HepG2 (cell line): Measurements from ENCODE around the gene PAPOLA. TPM values are rescaled to one million over a fixed set of nuclear protein-coding genes. Genes with fewer than 3 reads are reported as not detected.

ENCODE experiments used
- ATAC-seq: fragments of 200-7000 bp; cut with Tn5 transposase; 3 replicates; pipeline ENCODE4 v1.9.1; 2020; ENCODE audit warnings: mild to moderate bottlenecking, moderate library complexity
- BruUV-seq: library from RNA; stranded (reverse); fragments of 400-500 nt; replicated peaks from 2 replicates; lab custom pipeline; 2021; lab: Mats Ljungman, UMichigan
- CTCF ChIA-PET: fragments of 300-600 bp; formaldehyde crosslinking; extraction: SDS; loops from one replicate; lab custom pipeline; 2021; ENCODE audit warnings: low total read pairs, inconsistent platforms, low intra/inter-chr PET ratio; lab: Yijun Ruan, JAX
- POLR2A ChIA-PET: fragments of 350-600 bp; sonication (Branson Sonifier 250); formaldehyde crosslinking; loops from one replicate; lab custom pipeline; 2020; ENCODE audit warnings: antibody characterized with exemption, inconsistent platforms; lab: Yijun Ruan, JAX
- DNase-seq: peaks from one replicate; pipeline ENCODE4 v3.0.0-alpha.2; 2015; ENCODE audit warnings: low spot score
- FAIRE-seq: peaks from 3 replicates; lab custom pipeline; 2011; peaks lifted over from hg19 to GRCh38; lab: Jason Lieb, UNC
- H2AFZ ChIP-seq: one replicate; pipeline ENCODE4 v1.6.1; 2011; ENCODE audit warnings: low read length, inconsistent platforms
- H3K27ac ChIP-seq: fragments of 300-600 bp; 3 replicates; pipeline ENCODE4 v1.8.0; 2011; ENCODE audit warnings: mixed run types, mild to moderate bottlenecking, mixed read lengths, low read length, inconsistent platforms; ENCODE audit not compliant: insufficient read depth; ENCODE audit errors: extremely low read length
- H3K27me3 ChIP-seq, 2 experiments: fragments of 200-600 bp in 1 of 2; 2 replicates in 1 of 2; 3 replicates in 1 of 2; pipeline versions ENCODE4 v1.6.0 to v1.8.0; 2011; ENCODE audit warnings: low read length in 2 of 2, mild to moderate bottlenecking in 2 of 2, moderate library complexity in 2 of 2, inconsistent platforms in 1 of 2; ENCODE audit not compliant: insufficient read depth in 2 of 2, control insufficient read depth in 1 of 2
- H3K36me3 ChIP-seq, 2 experiments: fragments of 200-600 bp in 1 of 2; replicated peaks in 1 of 2; 2 replicates in 1 of 2; 3 replicates in 1 of 2; pipeline versions ENCODE4 v1.5.1 to v1.8.0; 2011; ENCODE audit warnings: low read length in 2 of 2, inconsistent platforms in 1 of 2; ENCODE audit not compliant: insufficient read depth in 2 of 2, control insufficient read depth in 1 of 2
- H3K4me1 ChIP-seq: 2 replicates; pipeline ENCODE4 v1.5.1; 2012; ENCODE audit warnings: low read length, inconsistent platforms; ENCODE audit not compliant: insufficient read depth
- H3K4me2 ChIP-seq: 2 replicates; pipeline ENCODE4 v1.6.0; 2011; ENCODE audit warnings: low read depth, low read length, inconsistent platforms
- H3K4me3 ChIP-seq, 3 experiments: fragments of 200-600 bp in 1 of 3; sonication (generic), shearing (Covaris generic) in 1 of 3; replicated peaks in 1 of 3; 2 replicates each; pipeline ENCODE4 v1.5.1; 2011 to 2016; ENCODE audit warnings: low read length in 3 of 3, inconsistent platforms in 2 of 3, low read depth in 2 of 3, mild to moderate bottlenecking in 2 of 3, control low read depth in 1 of 3, mixed read lengths in 1 of 3; ENCODE audit not compliant: insufficient read depth in 1 of 3
- H3K79me2 ChIP-seq: one replicate; pipeline ENCODE4 v1.6.1; 2011; ENCODE audit warnings: low read length, inconsistent platforms; ENCODE audit not compliant: insufficient read depth
- H3K9ac ChIP-seq: 2 replicates; pipeline ENCODE4 v1.6.0; 2011; ENCODE audit warnings: mild to moderate bottlenecking, low read depth, low read length, inconsistent platforms; ENCODE audit not compliant: insufficient read depth
- H3K9me3 ChIP-seq: 2 replicates; pipeline ENCODE4 v1.5.1; 2012; ENCODE audit warnings: mild to moderate bottlenecking, low read length
- H4K20me1 ChIP-seq: 2 replicates; pipeline ENCODE4 v1.6.0; 2011; ENCODE audit warnings: inconsistent platforms, mild to moderate bottlenecking, low read length, moderate library complexity; ENCODE audit not compliant: insufficient read depth
- KLF11 ChIP-seq: IDR thresholded peaks from 2 replicates; pipeline ENCODE4 v1.6.1; 2016; ENCODE audit warnings: missing compliant biosample characterization
- NFE2L2 ChIP-seq: fragments of 150-350 bp; IDR thresholded peaks from 2 replicates; pipeline ENCODE4 v1.6.1; 2014; ENCODE audit warnings: low read length
- ONECUT2 ChIP-seq: sonication (generic); formaldehyde crosslinking; IDR thresholded peaks from 2 replicates; pipeline ENCODE4 v1.4.0; 2020; ENCODE audit warnings: missing genetic modification reagents
- SALL1 ChIP-seq: sonication (generic); formaldehyde crosslinking; IDR thresholded peaks from 2 replicates; pipeline ENCODE4 v1.8.0; 2022; ENCODE audit warnings: mild to moderate bottlenecking, missing genetic modification reagents
- TRAFD1 ChIP-seq: sonication (generic); formaldehyde crosslinking; IDR thresholded peaks from 2 replicates; pipeline ENCODE4 v1.5.1; 2020; ENCODE audit warnings: missing genetic modification reagents, mild to moderate bottlenecking, borderline replicate concordance
- ZNF432 ChIP-seq: sonication (generic); formaldehyde crosslinking; IDR thresholded peaks from 2 replicates; pipeline ENCODE4 v1.5.0; 2020; ENCODE audit warnings: missing genetic modification reagents, mild to moderate bottlenecking, borderline replicate concordance
- WGBS: methylation state at CpG from one replicate; pipeline ENCODE4 v1.1.6; 2017; ENCODE audit warnings: low lambda C conversion rate; 5-methylcytosine and 5-hydroxymethylcytosine counted together
- in situ Hi-C: cut with HindIII; loops from 2 replicates; pipeline ENCODE4 v1.10.0; 2017; ENCODE audit warnings: low pct_unique_long_range_greater_than_20kb; ENCODE audit not compliant: extremely low pct_ligation_motif_present
- intact Hi-C: fragments of 100-400 bp; cut with micrococcal nuclease; formaldehyde crosslinking; loops from one replicate; pipeline ENCODE4 v1.10.0; 2022; ENCODE audit not compliant: unreplicated experiment
- polyA plus RNA-seq, 8 experiments: library from polyadenylated mRNA; depleted of rRNA in 3 of 8; stranded (reverse) in 7 of 8; unstranded in 1 of 8; fragments of >200 nt; fragmentation: Illumina TruSeq in 4 of 8; extraction: Trizol in 4 of 8; gene quantifications; 2 replicates each; pipeline versions ENCODE4 v1.2.1 to v1.2.3, GENCODE V29; 2011 to 2016; ENCODE audit warnings: low read depth in 4 of 8, missing spikeins in 1 of 8, mixed read lengths in 1 of 8; ENCODE audit not compliant: insufficient read depth in 1 of 8
- total RNA-seq, 5 experiments: library from RNA; depleted of rRNA; stranded (reverse); fragments of >200 nt; fragmentation: Illumina TruSeq; extraction: Trizol; gene quantifications; 2 replicates each; pipeline ENCODE4 v1.2.3, GENCODE V29; 2016; ENCODE audit warnings: low read depth in 1 of 5
- TF ChIP-seq, protein P1 (sequence below): sonication (generic); formaldehyde crosslinking; IDR thresholded peaks from 2 replicates; pipeline ENCODE4 v1.8.1; 2023; ENCODE audit warnings: missing genetic modification reagents, mild to moderate bottlenecking, borderline replicate concordance

The PAPOLA gene
- total and polyA plus RNA-seq, 2 of the 13 experiments (the other 11 are each of a cell fraction or from before 2014, with no cell fraction given) = 103 to 151 TPM

DNA sequence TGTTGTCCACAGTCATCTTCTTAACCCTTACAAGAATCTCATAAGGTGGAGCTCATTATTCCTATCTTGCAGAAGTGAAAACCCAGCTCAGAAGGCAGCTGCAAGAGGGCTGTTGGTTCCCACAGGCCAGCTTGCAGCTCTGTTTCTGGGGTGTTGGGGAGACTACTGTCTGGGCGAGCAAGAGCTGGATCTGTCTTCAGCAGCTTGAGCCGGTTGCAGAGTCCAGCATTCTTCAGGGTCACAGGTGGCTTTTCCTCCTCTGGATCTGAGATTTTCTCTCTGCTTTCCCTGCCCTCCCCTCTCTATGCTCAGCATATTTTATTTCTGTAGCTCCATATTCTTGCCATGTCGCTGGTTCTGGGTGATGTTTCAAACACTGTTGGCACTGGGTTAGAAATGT, 87.4 kb downstream of the PAPOLA start:
- POLR2A ChIA-PET = no interaction called here
- Histone ChIP-seq H3K9ac (no peak overlapping the region), H3K27me3 (peaks cover 0 to 25% of the 10 kb centered on the region in 2 experiments; a peak in 3 of 5 replicates), H3K27ac (no peak overlapping the region), H3K79me2 (no peaks in the 10 kb centered on the region), H3K4me3 (no peak overlapping the region), H2AFZ (no peak overlapping the region), H3K9me3 (no peaks in the 10 kb centered on the region), H4K20me1 (no peaks in the 10 kb centered on the region), H3K36me3 (no peaks in the 10 kb centered on the region), H3K4me1 (peaks cover 13% of the 10 kb centered on the region; the same call in 1 of the 2 replicates), H3K4me2 (no peak overlapping the region)
- CTCF ChIA-PET = no interaction called here
- TF ChIP-seq ZNF432 (CRISPR knock-in tag) (no peak), KLF11 (CRISPR knock-in tag) (no peak), ONECUT2 (CRISPR knock-in tag) (no peak), NFE2L2 (no peak), TRAFD1 (CRISPR knock-in tag) (no peak), SALL1 (CRISPR knock-in tag) (no peak)
- TF ChIP-seq, protein P1, sequence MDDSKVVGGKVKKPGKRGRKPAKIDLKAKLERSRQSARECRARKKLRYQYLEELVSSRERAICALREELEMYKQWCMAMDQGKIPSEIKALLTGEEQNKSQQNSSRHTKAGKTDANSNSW (CRISPR knock-in tag) = no peak
- ATAC-seq = no peak
- no TSS peak for BruUV-seq
- no peak for DNase-seq
- no peak for FAIRE-seq
- intact Hi-C loops = no loop called here
- in situ Hi-C loops = loop anchor here (10.0 kb wide), 1 partner anchor 255 kb away; no protein-coding TSS in a partner anchor
- WGBS = 3% methylated on average over 3 of the region's 3 CpGs
